Stimulated activated CD8-positive, alpha-beta memory T cell treated with anti-CD3 and anti-CD28 coated beads, Interleukin-4, amount 100 ng/mL, for 48 hours (primary cell): ENCODE data around the gene ANKS1B.
"Not testable (repeated sequence)": the region's sequence is repeated elsewhere in the genome, so short reads cannot be mapped to it uniquely, and the experiment has no call there.

Source experiments
- DNase-seq: peaks from one replicate; pipeline ENCODE4 v3.0.0-alpha.2; 2020

Gene ANKS1B

DNA sequence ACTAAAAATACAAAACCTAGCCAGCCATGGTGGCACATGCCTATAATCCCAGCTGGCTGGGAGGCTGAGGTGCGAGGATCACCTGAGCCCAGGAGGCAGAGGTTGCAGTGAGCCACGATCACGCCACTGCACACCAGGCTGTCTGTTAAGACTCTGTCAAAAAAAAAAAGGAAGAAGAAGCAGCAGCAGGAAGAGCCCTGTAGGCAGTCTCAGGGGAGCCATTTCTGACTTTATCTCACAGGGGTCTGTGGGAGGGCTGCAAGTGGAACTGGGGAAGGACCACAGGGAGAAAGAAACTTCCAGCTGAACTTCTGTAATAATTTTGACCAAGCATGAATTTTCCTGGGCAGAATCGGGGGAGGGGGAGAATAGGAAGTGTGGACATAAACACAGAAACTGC, 304.5 kb downstream of the ANKS1B start:
- DNase-seq: no peak

DNA sequence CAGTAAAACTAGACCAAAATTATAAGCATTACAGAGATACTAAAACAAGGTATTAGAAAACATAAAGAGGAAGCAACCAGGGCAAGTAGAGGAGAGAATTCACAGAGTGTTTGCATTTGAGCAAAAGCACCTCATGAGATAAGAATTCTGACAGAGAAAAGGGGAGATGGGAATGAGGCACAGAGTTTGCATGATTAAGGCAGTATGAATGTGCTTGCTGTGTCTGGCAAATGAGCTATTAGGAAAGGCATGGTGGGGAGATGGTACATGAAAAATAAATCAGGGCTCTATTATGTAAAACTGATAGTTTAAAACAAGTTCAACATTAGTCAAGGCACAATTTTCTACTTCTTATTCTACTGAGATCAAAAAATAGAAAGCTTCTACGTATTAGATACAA, 314.1 kb downstream of the ANKS1B start:
- DNase-seq: no peak

DNA sequence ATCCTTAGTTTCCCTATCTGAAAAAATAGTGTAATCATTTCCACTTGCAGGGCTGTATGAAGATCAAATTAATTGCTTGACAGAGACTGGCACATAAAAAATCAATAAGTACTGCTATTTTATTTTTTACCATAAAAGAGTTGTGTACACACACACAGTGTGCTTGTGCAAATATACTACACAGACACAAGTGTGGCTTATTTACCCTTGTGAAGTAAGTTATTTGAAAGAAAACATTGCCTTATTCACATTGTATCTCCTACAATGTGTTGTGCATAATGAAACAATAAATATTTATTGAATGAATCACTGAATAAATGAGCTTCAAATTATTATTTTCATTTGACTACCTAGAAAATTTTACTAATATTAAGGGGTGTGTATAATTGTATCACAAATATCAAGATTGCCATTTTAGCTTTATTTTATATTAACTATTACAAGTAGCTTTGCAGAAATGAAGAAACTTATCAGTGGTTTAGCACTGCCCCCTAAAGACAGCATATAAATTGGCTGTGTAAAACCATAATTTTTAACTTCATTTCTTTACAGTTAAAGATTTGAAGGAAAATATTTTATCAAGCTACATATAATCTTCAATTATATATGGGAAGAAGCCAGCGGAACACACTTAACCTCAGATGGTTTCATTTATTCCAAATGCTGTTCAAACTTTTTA, 325.9 kb downstream of the ANKS1B start:
- DNase-seq: no peak

DNA sequence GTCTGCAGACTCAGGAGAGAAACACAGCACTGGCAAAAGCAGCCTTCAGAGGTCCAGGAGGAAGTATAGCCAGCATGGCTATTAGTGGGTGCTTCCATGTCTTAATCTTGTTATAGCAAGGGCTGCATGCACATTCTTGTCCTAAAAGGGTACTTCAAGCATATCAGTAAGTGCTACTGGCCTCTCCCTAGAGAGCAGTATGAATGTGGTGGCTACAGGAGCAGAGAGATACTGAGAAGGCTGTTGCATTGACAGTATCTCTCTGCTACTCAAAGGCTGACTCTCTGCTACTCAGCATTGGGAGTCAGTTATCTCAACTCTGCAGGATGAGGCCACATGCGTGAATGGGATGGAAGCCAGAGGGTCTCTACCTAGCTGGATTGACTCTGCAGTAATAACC, 335.2 kb downstream of the ANKS1B start:
- DNase-seq: no peak

DNA sequence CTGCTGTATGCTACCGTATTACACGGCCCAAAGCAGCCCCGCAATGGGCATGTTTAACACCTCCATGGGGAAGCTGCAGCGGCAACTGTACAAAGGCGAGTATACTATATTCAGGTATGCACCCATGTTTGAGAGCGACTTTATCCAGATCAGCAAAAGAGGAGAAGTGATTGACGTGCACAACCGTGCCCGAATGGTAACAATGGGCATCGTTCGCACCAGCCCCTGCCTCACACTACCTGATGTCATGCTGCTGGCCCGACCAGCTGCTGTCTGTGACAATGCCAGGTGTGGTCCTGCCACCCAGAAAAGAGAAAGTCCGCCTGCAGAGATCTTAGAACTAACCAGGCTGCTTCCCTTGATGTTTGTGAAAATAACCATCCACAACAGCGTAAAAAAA, 336.6 kb downstream of the ANKS1B start:
- no peak for DNase-seq

DNA sequence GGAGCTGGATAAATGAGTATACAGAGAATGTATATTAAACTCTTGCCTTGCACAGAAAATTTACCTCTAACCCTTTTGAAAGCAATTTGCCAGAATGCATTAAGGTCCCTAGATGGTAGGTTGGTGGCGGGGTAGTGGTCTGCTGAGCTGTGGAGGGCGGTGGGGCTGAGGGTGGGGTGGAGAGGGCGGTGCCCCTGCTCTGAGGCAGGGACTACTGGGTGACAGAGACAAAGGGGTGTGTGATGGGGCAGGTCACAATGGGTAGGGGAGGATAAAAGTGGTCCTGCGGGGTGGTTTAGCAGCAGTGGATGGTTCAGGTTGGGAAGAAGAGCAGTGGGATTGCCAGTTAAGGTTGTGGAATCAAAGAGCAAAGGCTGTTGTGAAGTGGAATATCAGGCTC, 337.3 kb downstream of the ANKS1B start, which contains the start of gene GARIN6:
Gene GARIN6, plus strand, starts transcription at position 301 of the 400 bp plus-strand sequence. CDS start 422 bp downstream, outside the sequence.
- DNase-seq: no peak

DNA sequence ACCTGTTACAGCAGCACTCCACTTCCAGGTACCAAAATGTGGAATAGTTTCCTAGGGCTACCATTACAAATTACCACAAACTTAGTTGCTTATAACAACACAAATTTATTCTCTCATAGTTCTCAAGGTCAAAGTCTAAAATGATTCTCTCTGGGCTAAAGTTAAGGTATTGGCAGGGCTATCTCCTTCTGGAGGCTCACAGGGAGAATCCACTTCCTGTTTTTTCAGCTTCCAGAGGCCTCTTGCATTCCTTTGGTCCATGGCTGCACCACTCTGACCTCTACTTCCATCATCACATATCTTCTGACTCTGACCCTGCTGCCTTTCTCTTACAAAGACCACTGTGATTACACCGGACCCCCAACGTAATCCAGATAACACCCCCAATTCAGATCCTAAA, 340.1 kb downstream of the ANKS1B start:
- DNase-seq: no peak

DNA sequence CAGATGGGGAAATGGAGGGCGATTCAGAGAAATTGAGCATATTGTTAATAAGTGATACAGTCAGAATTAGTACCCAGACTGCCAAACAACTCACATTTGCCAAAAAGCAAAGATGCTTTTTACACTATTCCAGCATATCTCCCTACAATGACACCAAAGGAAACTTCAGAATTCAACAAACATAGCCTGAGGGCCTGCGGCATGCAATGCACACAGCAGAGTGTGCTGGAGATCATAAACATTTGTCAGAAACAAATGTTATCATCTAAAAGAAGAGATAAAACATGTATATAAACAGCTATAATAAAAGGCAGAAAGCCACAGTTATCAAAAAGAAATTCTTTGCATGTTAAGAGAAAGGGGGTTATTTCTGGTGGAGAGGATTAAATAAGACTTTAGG, 357.3 kb downstream of the ANKS1B start:
- DNase-seq: no peak

DNA sequence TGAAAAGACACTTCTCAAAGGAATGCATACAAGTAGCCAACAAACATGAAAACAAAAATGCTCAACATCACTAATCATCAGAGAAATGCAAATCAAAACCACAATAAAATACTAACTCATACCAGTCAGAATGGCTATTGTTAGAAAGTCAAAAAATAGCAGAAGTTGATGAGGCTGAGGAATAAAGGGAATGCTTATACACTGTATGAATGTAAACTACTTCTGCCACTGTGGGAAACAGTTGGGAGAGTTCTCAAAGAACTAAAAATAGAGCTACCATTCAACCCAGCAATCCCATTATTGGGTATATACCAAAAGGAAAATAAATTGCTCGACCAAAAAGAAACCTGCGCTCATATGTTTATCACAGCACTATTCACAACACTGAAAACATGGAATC, 360.1 kb downstream of the ANKS1B start:
- DNase-seq: not testable (repeated sequence)

DNA sequence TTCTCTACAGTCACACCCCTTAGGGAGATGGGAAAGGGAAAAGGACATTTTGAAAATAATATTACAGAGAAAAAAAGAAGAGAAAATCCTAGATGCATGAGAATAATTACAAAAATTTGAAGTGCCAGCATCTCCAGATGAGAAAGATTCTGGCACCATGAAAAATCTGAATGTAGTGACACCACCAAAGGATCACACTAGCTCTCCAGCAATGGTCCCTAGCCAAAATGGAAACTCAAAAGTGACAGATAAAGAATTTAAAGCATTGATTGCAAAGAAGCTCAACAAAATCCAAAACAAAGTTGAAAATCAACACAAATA, 364.6 kb downstream of the ANKS1B start:
- no peak for DNase-seq

DNA sequence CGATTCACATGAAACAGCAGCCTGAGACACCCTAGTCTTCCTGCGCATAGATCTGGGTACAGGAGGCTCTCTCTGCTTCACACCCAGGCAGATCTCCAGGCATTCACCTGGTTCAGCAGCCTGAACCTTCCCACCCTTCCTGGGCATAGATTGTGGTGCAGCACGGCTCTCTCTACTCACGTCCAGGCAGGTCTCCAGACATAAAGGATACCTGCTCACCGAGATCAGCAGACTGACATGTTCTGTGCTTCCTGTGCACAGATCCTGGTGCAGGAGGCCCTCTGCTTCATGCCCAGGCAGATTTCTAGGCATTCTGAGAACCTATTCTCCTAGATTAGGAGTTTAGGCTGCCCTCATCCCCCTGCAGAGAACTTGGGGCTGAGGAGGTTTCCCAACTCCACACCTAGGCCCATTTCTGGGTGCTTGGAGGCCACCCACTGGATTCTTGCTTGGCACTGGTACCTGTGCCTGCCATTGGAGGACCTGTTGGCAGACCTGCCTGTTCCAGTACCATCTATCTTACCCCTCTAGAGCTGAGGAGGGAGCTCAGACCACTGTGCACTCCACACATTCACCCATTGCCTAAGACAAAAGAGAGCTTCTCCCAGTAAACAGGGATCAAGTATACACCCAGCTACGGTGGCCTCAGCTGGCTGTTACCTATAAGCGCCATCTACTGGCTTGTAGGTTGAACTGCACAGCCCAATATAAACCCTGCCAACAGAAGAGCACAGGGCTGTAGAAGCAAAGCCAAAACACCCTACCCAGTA, 365.2 kb downstream of the ANKS1B start:
- DNase-seq: no peak

DNA sequence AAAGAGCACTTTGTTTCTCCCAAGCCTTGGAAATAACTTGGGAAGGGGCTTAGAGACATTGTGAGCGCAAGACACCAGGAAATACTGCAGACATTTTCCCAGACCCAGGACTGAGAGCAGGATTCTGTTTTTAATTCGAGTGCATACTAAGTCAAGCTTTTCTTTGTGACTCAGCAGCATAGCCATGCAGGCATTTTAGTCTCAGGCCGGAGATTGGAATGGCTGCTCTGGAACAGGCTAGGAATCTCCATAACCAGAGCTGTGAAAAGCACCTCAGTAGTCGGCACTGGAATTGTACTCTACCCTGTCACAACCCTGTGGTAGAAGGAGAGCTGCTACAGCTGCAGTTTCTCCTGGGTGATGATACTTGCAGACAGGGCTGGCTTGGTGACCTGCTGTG, 366.1 kb downstream of the ANKS1B start:
- no peak for DNase-seq

DNA sequence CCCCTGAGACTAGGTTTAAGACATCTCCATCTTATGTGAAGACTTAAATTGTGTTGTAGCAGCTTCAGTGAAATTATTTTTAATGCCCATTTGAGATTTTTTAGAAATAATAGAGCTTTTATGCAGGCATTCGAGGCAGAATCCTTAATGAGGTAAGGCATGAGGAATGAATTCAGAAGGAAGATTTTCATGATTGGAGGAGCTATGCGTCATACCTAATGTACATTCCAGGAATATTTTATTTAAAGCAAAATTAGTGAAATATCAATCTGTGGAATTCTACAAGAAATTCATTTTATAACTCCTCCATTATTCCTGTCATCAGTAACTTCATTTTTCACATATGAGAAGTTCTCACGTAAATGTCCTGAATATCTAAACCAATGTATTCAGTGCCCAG, 373.1 kb downstream of the ANKS1B start:
- DNase-seq: no peak

DNA sequence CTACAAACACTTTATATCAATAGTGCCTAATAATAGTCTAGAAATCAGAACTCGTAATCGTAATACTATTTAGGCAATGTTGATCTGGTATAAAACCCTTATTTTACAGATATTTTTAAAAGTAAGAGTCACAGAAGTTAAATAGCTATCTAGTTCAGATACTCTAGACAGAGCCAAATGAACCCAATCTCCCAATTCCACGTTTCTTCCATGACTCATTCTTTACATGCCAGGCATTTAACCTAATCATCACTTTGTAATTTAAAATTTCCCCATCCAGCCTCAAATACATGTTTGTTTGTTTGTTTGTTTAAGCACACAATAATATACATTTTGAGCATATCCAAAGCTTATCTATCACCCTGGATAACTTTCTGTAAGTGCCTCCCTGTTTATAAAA, 373.6 kb downstream of the ANKS1B start:
- DNase-seq: no peak

DNA sequence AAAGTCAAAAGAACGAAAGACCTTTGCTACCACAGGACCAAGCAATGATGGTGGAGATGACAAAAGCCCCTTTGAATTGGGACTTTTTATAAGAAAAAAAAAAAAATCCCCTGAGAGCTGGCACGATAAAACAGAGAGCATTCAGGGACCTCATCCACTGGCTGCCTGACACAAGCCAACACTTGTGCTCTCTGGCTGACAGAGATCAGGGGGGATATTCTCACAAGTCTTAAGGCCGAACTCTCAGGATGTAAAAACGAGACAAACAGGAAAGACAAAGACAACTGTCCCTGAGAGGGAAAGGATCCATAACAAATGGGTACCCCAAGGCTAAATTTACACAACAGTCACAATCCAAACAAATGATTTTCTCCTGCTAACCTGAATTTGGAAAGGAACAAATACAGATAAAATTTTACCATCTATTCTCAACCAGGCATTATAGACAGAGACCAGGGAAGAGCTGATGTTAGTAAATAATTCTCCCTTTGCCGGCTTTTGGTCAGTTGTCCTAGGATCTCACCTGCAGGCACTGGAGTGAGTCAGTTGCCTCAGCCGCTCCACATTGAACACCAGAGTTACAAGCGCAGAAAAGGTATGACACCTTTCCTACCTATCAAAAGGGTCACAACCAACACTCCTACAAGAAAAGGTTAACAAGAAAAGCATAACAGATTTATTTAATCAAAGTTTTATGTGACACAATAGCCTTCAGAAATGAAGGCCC, 375.1 kb downstream of the ANKS1B start:
- no peak for DNase-seq

DNA sequence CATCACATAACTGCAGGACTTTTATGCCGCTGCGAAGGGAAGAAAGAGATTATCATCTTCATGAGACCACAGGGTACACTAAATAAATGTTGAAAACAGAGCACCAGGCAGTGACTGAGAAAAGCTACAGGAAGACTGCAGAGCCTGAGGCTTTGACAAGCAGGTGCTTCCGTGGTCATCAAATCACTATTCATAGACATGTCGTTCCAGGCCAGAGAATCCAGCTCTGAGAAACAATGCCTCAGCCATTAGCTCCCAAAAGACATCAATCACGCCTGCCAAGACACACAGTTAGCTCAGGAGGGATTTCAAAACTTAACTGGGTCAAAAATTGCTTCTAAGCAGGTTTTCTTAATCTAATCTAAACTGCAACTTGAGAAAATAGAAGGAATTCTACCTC, 384.3 kb downstream of the ANKS1B start:
- no peak for DNase-seq

DNA sequence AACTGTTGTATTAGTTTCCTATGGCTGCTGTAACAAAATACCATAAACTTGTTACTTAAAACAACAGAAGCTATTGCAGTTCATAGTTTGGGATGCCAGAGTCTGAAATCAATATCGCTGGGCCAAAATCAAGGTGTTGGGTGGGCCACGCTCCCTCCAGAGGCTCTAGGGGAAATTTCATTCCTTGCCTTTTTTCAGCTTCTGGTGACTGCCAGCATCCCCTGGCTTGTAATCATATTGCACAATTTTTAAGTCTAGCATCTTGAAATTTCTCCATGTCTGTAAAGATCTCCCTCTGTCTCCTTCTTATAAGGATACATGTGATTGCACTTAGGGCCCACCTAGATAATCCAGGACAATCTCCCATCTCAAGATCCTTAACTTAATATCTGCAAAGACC, 386.0 kb downstream of the ANKS1B start:
- no peak for DNase-seq

DNA sequence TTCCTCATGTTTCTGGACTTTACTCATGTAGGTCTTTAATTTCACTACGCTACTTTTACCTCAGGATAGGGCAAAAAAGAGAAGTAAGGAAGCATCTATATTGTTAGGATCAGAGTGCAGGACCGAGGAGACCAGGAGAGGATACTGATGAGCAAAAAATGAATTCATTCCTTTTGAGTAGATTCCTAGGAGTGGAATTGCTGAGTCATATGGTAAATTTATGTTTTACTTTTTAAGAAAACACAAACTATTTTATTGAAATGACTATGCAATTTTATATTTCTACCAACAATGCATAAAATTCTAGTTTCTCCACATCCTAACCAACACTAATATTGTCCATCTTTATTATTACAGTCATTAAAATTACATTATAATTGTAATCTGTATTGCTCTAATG, 388.0 kb downstream of the ANKS1B start:
- no peak for DNase-seq

DNA sequence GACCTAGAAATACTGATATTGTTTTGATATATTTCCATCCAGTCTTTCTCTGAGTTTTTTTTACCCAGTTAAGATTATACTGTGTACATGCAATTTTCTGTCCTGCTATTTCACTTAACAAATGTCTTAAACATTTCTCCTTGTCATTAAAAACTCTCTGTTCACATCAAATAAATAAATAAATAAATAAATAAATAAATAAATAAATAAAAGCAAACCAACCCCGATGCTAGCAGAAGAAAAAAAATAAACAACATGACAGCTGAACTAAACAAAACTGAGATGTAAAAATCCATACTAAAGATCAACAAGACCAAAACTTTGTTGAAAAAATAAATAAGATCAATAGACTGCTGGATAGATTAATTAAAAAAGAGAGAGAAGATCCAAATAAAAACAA, 407.6 kb downstream of the ANKS1B start:
- DNase-seq: not testable (repeated sequence)

DNA sequence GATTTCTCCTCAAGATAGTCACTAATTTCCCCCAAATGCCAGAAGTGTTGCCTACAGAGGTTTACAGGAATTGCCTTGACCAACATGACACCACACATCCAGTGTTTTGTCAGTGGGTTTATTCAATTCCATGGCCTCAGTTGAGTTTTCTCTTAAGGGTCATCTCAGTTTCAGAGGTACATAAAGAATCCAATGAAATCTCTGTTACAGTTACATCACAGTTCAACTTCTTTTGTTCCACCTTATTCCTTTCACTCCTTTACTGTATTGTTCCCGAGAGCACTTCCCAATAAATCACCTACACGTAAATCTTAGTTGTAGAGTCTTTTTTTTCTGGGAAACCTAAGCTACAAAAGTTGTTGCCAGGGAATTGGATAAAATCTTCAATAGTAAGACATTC, 410.8 kb downstream of the ANKS1B start:
- DNase-seq: no peak

DNA sequence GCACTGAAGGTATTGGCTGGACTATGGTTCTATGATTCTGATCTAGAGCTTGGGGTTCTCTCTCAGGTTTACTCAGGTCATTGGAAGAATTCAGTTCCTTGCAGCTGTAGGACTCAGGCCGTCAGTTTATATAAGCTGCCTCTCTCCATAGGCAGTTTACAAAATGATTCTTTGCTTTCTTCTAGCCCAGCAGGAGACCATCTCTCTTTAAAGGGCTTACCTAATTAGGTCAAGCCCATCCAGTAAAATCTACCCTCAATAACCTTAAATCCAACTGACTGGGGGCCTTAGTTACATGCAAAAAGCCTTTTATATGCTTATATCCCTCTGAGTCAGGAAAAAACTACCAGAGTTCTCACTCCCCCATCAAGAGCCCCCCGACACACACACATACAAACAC, 417.7 kb downstream of the ANKS1B start:
- DNase-seq: no peak

DNA sequence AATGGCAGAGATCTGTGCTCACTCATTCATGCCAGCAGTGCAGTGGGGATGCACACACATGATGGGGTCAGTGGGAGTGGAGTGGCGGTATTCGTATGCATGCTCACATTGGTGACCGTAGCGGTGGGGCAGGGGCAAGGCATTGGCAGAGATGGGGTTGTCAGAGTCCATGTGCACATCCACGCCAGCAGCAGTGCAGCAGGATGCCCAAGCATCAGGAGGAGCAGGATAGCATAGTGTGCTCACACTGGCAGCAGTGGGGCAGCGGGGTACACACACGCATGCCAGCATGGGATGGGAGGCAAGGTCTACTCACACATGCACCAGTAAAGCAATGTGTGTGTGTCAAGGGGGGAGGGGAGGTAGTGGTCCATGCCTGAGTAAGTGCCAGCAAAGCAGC, 426.6 kb downstream of the ANKS1B start:
- no peak for DNase-seq

DNA sequence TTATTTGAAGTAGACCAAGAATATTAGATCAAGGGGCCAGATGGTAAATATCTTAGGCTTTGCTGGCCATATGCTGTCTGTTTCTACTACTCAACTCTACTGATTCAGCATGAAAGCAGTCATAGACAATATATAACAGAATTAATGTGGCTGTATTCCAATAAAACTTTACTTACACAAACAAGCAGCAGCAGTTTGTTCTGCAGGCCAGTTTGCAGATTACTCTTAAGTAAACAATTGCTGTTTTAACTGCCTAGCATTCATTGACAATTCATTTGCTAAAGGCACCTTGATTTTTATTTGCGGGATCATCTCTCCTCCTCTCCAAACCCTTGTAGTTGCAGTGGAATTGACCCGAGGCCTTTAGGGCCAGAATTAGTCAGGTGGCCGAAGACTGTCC, 431.3 kb downstream of the ANKS1B start:
- no peak for DNase-seq

DNA sequence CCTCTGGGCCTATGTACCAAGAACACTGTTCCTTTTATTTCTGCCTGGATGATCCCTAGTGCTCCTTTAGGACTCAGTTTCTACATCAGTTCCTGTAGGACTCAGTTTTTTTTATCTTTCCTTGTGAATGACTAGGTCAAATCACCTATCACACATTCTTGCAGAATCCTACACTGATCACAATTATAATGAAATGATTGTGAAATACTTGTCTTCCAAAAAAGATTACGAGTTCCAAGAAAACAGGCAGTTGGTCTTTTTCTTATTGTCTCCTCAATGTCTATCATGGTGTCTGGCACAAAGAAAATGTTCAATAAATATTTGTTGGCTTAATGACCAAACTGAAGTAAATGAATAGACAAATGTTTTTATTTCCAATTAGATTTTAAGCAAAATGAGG, 432.7 kb downstream of the ANKS1B start:
- DNase-seq: no peak
